ENCODE results near the gene CLEC20A. TPM values are rescaled to one million over a fixed set of nuclear protein-coding genes. Genes with fewer than 3 reads are reported as not detected.

The CLEC20A gene
- total RNA-seq, 2 donors from 2014 or later = not detected

- intact Hi-C loops (cut with DNase I) = no loop called here
- Histone ChIP-seq H3K9me3 (no peaks in the 10 kb centered on the region), H3K36me3 (no peaks in the 10 kb centered on the region), H3K4me1 (replicated peaks) (no peaks in the 10 kb centered on the region), H3K27ac (no peak overlapping the region), H3K27me3 (replicated peaks; ENCODE audit: insufficient read depth) (no peaks in the 10 kb centered on the region), H3K4me3 (peak overlapping the region in 1 of 2 donors; percentile 11)
- no peak for DNase-seq (ENCODE audit: low spot score)
- no peak for TF ChIP-seq CTCF (IDR thresholded peaks at IDR 0.05)
- TF ChIP-seq POLR2AphosphoS5 (IDR thresholded peaks at IDR 0.05) = no peak
- TF ChIP-seq POLR2A (IDR thresholded peaks at IDR 0.05) = no peak
- 33% methylated on average over 49 of the region's 54 CpGs for WGBS
These were observed 10.4 kb downstream of the CLEC20A start for GRCh38 chr1:178486100-178487069.

- TF ChIP-seq POLR2A (IDR thresholded peaks at IDR 0.05) = no peak
- Histone ChIP-seq H3K4me1 (replicated peaks) (no peaks in the 10 kb centered on the region), H3K36me3 (no peaks in the 10 kb centered on the region), H3K9me3 (no peaks in the 10 kb centered on the region), H3K27ac (no peak overlapping the region), H3K4me3 (no peak overlapping the region), H3K27me3 (replicated peaks; ENCODE audit: insufficient read depth) (no peaks in the 10 kb centered on the region)
- WGBS = 40% methylated on average over 3 of the region's 3 CpGs
- DNase-seq (ENCODE audit: low spot score) = no peak
- intact Hi-C loops (cut with DNase I) = no loop called here
These were observed 11.2 kb downstream of the CLEC20A start for GRCh38 chr1:178485541-178485981.

- Histone ChIP-seq H3K27ac (no peak overlapping the region), H3K4me3 (no peak overlapping the region), H3K4me1 (replicated peaks) (no peaks in the 10 kb centered on the region), H3K9me3 (no peaks in the 10 kb centered on the region), H3K27me3 (replicated peaks; ENCODE audit: insufficient read depth) (no peaks in the 10 kb centered on the region), H3K36me3 (no peaks in the 10 kb centered on the region)
- no peak for DNase-seq (ENCODE audit: low spot score)
- 71% methylated on average over 3 of the region's 3 CpGs for WGBS
- intact Hi-C loops (cut with DNase I) = no loop called here
- TF ChIP-seq POLR2AphosphoS5 (IDR thresholded peaks at IDR 0.05) (no peak), CTCF (IDR thresholded peaks at IDR 0.05) (no peak), POLR2A (IDR thresholded peaks at IDR 0.05) (no peak)
These were observed 12.0 kb downstream of the CLEC20A start for GRCh38 chr1:178484698-178485225.

GRCh38 chr1:178483251-178483957 is 13.4 kb downstream of the CLEC20A start:
- Histone ChIP-seq H3K27ac (no peak overlapping the region), H3K36me3 (no peaks in the 10 kb centered on the region), H3K9me3 (no peaks in the 10 kb centered on the region), H3K27me3 (replicated peaks; ENCODE audit: insufficient read depth) (no peaks in the 10 kb centered on the region), H3K4me3 (no peak overlapping the region), H3K4me1 (replicated peaks) (no peaks in the 10 kb centered on the region)
- TF ChIP-seq POLR2A (IDR thresholded peaks at IDR 0.05) (no peak), POLR2AphosphoS5 (IDR thresholded peaks at IDR 0.05) (no peak), CTCF (IDR thresholded peaks at IDR 0.05) (no peak)
- 88% methylated on average over 5 of the region's 5 CpGs for WGBS
- DNase-seq (ENCODE audit: low spot score) = no peak
- intact Hi-C loops (cut with DNase I) = no loop called here

- Histone ChIP-seq H3K27me3 (replicated peaks; ENCODE audit: insufficient read depth) (no peaks in the 10 kb centered on the region), H3K4me1 (replicated peaks) (no peaks in the 10 kb centered on the region), H3K27ac (no peak overlapping the region), H3K36me3 (no peaks in the 10 kb centered on the region), H3K4me3 (no peak overlapping the region), H3K9me3 (no peaks in the 10 kb centered on the region)
- 71% methylated on average over 1 of the region's 1 CpG for WGBS
- no peak for TF ChIP-seq POLR2AphosphoS5 (IDR thresholded peaks at IDR 0.05)
- TF ChIP-seq CTCF (IDR thresholded peaks at IDR 0.05) = no peak
- TF ChIP-seq POLR2A (IDR thresholded peaks at IDR 0.05) = no peak
- no peak for DNase-seq (ENCODE audit: low spot score)
- intact Hi-C loops (cut with DNase I) = no loop called here
These were observed 18.9 kb downstream of the CLEC20A start for GRCh38 chr1:178477841-178478240.

All from prostate gland (tissue), 2 donors.